NCI-H146 treated with DMSO at 0.1 percent for 48 hours (cell line): ENCODE data around the gene SLC35C1.
"Not testable (repeated sequence)": the region's sequence is repeated elsewhere in the genome, so short reads cannot be mapped to it uniquely, and the experiment has no call there.

Experiments
- DNase-seq: peaks from one replicate; lab custom pipeline; 2025; ENCODE audit not compliant: unreplicated experiment; lab: John Stamatoyannopoulos, UW

Gene SLC35C1

DNA sequence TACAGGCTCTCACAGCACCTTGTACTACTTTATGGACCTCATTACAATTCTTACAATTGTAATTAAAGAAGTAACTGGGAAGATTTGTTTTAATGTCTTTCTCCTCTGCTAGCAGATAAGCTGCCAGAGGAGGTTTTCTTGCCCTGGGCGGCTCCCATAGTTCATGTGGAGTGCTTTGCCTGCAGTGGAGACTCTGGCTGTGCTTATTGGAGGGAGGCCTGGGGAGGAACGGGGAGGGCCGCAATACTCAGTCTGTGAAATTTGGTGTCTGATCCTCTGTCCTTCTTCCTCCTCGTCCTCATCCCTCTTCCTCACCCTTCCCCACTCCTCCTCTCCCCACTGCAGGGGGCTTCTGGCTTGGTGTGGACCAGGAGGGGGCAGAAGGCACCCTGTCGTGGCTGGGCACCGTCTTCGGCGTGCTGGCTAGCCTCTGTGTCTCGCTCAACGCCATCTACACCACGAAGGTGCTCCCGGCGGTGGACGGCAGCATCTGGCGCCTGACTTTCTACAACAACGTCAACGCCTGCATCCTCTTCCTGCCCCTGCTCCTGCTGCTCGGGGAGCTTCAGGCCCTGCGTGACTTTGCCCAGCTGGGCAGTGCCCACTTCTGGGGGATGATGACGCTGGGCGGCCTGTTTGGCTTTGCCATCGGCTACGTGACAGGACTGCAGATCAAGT lies 5.6 kb downstream of the SLC35C1 start:
- no peak for DNase-seq

GRCh38 chr11:45811109-45811435 lies 6.1 kb downstream of the SLC35C1 start:
- DNase-seq, result no peak

- no peak for DNase-seq
Observed at GRCh38 chr11:45811571-45812290, 6.8 kb downstream of the SLC35C1 start.

- DNase-seq, result no peak
Observed at GRCh38 chr11:45812581-45813548, 7.9 kb downstream of the SLC35C1 start.

GRCh38 chr11:45815747-45816146 lies 10.8 kb downstream of the SLC35C1 start:
- no peak for DNase-seq

- DNase-seq, result peak; percentile 1
Observed at GRCh38 chr11:45816614-45817013, 11.7 kb downstream of the SLC35C1 start.

DNA sequence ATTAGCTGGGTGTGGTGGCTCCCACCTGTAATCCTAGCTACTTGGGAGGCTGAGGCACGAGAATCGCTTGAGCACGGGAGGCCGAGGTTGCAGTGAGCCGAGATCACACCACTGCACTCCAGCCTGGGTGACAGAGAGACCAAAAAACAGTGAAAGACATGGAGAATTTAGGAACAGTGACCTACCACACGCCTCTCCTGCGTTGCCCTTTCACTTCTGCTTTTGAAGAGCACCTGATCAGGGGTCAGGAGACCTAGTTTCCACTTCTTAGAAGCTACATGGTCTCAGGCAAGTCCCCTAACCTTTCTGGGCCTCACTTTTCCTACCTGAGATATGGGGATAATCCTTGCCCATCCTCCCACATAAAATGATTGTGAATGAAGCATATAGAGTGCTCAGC lies 12.2 kb downstream of the SLC35C1 start:
- no peak for DNase-seq

- no peak for DNase-seq
Observed at GRCh38 chr11:45818961-45819605, 14.1 kb downstream of the SLC35C1 start.

- no peak for DNase-seq
Observed at GRCh38 chr11:45820211-45820857, 15.4 kb downstream of the SLC35C1 start.

DNA sequence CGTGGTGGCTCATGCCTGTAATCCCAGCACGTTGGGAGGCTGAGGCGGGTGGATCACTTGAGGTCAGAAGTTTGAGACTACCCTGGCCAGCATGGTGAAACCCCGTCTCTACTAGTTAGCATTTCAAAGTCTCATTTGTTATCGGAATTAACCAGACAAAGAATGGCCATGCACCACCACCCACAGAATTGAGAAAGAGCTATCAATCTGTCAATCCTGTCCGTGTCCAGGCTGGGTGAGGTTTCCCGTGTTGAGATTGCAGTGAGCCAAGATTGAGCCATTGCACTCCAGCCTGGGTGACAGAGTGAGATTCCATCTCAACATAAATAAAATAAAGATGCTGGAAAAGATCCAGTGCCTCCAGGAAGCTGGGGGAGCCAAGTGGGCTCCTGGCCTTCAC lies 21.5 kb downstream of the SLC35C1 start:
- DNase-seq, result not testable (repeated sequence)

DNA sequence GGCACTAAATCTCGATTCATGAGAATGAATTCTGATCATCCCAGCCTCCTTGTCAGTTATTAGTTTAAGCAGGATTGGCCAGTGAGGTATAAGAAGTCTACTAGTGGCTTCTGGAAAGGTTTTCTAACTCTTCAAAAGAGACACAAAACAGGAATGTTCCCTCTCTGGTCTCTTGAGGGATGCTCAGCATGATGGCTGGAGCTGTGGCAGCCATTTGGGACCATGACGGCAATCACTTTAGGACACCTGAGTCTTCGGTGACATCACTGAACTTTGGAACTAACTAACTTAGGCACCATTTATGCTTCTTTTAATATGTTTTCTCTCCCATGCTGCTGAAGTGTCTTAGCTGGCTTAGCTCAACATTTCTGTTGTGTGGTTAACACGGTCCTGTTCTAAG lies 22.2 kb downstream of the SLC35C1 start:
- no peak for DNase-seq

GRCh38 chr11:45828996-45829395 lies 24.0 kb downstream of the SLC35C1 start:
- DNase-seq, result no peak

DNA sequence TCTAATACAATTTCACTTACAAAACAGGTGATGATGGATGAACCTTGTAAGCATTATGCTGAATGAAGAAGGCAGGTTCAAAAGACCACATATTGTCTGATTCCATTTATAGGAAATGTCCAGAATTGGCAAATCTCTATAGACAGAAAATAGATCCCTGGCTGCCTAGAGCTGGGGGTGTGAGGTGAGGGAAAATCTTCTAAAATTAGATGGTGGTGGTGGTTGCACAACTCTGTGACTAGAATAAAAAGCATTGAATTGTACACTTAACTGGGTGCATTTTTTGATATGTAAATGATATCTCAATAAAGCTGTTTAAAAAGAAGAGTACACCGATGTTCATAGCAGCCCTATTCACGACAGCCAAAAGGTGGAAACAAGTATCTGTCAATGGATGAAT lies 25.6 kb downstream of the SLC35C1 start:
- no peak for DNase-seq

DNA sequence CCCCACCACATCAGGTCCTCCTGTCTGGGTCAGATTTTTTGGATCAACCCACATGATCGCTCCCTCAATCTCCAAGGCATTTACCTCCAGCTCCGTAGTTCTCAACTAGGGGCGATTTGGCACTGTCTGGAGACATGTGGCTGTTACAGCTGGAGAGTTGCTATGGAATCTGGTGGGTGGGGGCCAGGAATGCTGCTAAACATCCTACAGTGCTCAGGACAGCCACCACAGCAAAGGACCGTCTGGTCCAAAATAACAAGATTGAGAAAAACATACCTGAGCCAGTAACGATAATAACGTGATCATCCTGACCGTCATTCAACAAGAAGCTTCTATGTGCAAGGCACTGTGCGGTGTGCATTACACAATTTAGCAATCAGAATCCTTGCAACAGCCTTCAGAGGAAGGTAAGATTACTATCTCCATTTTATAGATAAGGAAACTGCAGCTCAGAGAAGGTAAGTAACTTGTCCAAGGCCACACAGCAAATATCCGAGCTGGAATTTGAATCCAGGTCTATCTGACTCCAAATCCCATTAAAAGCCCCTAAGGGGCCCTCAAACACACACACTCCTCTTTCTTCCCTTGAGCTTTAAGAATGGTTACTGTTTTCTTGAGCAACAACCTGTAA lies 28.0 kb downstream of the SLC35C1 start:
- no peak for DNase-seq

DNA sequence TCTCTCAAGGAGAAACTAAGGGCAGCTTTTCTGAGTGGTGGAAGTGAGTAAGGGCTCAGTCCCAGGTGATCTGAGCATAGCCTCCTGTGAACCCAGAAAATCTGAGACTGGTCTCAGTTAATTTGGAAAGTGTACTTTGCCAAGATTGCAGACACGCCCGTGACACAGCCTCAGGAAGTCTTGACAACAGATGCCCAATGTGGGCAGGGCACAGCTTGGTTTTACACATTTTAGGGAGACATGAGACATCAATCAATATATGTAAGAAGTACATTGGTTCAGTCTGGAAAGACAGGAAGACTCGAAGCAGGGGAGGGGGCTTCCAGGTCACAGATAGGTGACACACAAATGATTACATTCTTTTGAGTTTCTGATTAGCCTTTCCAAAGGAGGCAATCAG lies 28.8 kb downstream of the SLC35C1 start:
- DNase-seq, result no peak

GRCh38 chr11:45834298-45834756 lies 29.4 kb downstream of the SLC35C1 start:
- DNase-seq, result no peak

- no peak for DNase-seq
Observed at GRCh38 chr11:45839204-45839603, 34.3 kb downstream of the SLC35C1 start.

DNA sequence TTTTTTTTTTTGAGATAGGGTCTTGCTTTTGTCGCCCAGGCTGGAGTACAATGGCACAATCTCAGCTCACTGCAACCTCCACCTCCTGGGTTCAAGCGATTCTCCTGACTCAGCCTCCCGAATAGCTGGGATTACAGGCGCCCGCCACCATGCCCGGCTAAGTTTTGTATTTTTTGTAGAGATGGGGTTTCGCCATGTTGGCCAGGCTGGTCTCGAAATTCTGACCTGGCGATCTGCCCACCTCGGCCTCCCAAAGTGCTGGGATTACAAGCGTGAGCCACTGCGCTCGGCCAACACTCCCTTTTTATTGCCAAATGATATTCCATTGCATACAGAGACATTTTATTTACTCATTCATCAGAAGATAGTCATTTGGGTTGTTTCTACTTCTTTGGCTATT lies 35.3 kb downstream of the SLC35C1 start:
- not testable (repeated sequence) for DNase-seq

- DNase-seq, result peak; percentile 83
Observed at GRCh38 chr11:45843158-45843924, 38.4 kb downstream of the SLC35C1 start.
